Activated CD8-positive, alpha-beta memory T cell treated with anti-CD3 and anti-CD28 coated beads, Interleukin-2, amount 50 U/mL, for 48 hours (primary cell): ENCODE results near the gene SMARCC2.

Source experiments
- DNase-seq: peaks from one replicate; pipeline ENCODE4 v3.0.0-alpha.2; 2020

SMARCC2 gene

DNA sequence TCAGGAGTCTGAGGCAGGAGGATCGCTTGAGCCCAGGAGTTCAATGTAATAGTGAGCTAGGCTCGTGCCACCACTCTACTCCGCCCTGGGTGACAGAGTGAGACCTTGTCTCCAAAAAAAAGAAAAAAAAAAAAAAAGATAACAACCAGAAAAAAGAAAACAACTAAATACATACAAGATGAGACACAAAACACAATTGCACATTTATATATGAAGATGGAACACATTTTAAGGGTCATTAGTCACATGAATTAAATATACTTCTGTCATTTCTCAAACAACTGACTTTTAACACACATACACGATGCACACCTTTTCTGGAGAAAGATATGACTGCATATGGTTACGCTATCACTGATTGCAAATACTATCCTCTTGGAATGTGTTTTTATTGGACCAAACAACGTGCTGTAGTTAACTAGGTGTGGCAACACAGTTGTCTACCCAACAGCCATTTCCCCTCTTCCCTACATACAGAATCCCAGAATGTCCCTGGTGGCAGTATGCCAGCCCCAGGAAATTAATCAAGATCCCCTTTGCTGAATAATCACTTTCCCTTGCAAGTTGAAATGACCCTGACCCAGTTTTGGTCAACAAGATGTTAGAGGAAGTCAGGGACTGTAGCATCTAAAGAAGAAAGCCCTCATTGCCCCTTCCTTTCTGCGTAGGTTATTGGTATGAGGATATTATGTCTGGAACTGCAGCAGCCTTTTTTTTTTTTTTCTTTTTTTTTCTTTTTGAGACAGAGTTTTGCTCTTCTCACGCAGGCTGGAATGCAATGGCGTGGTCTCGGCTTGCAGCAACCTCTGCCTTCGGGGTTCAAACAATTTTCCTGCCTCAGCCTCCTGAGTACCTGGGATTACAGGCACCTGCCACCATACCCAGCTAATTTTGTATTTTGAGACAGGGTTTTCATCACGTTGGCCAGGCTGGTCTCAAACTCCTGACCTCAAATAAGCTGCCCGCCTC lies 42.5 kb downstream of the SMARCC2 start:
- no peak for DNase-seq

GRCh38 chr12:56145217-56145616 lies 44.1 kb downstream of the SMARCC2 start:
- no peak for DNase-seq

DNA sequence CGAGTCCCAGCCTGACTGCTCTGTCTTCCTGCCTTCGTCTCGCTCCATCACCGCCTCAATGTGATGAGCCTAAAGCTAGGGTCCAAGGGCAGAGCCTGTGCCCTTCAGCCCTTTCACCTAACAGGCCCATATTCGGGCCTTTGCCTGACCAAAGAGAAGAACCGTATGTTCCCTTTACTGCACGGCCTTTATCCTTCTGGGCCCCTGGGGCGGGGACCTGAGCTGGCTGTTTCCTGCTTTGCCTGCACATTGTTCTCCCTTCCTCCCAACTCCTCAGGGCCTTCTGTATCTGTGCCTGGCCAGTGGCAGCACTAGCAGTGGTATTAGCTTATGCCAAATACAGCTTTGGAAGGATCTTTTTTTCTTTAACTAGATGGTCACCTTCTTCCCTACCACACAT lies 45.4 kb downstream of the SMARCC2 start:
- no peak for DNase-seq

DNA sequence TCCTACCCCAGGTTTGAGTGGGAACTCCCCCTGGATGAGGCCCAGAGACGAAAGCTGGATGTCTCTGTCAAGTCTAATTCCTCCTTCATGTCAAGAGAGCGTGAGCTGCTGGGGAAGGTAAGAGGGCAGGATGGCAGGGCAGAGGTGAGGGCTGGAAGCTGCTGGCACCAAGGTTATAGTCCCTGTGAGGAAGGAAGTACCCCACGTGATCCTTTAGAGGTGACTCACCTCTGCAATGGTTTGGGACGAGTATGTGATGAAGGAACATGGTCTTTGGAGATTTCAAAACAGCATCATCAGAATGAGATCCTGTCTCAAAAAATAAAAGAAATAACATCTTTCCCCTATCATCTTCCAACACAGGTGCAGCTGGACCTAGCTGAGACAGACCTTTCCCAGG lies 46.1 kb downstream of the SMARCC2 start:
- DNase-seq: no peak

DNA sequence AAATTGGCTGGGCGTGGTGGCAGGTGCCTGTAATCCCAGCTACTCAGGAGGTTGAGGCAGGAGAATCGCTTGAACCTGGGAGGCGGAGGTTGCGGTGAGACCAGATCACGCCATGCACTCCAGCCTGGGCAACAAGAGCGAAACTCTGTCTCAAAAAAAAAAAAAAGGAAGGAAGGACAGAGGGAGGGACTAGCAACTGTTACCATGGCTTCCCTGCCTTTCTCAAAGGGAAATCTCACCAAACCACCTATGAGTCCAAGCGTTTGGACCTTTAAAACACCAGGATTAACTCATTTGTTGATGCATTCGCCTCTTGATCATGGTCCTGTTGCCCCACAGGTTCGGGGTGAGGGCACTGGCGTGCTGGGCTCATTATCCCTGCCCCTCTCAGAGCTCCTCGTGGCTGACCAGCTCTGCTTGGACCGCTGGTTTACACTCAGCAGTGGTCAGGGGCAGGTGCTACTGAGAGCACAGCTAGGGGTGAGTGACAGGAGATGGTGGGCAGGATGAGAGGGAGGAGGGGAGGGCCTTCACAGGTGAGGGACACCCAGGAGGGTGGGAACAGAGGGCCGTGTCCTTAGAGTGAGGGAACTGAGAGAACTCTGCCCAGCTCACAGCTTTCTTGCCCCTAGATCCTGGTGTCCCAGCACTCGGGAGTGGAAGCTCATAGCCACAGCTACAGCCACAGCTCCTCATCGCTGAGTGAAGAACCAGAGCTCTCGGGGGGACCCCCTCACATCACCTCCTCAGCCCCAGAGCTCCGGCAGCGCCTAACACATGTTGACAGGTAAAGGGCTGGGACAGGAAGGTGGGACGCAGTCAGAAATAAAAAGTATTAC lies 47.1 kb downstream of the SMARCC2 start:
- no peak for DNase-seq

- no peak for DNase-seq
Measured at GRCh38 chr12:56137853-56138571, 51.3 kb downstream of the SMARCC2 start.

DNA sequence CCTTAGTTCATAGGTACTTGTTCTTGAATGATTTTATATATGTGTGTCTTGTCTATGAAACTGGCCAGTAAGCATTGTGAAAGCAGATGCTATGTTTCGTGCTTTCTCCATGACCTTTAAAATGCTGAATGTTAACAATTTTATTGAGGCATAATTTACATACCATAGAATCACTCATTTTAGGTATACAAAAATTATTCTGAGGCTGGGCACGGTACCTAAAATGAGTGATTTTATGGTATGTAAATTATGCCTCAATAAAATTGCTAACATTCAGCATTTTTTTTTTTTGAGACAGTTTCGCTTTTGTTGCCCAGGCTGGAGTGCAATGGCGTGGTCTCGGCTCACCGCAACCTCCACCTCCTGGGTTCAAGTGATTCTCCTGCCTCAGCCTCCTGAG lies 54.4 kb downstream of the SMARCC2 start:
- DNase-seq: no peak

DNA sequence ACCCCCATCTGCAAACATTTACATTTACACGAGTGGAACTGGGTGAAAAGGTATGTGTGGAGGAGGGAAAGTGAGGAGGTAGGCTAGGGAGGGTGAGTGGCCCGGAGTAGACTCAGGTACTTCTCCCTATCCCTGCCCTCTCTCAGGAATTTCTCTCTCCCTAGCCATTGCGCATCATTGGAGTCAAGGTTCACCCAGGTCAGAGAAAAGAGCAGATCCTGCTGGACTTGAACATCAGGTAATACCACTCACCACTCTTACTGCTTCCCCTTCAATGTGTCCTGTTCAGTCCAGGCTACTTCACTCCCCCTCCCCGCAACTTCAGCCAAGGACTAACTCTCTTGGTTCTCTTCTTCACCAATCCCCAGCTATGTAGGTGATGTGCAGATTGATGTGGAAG lies 58.4 kb downstream of the SMARCC2 start:
- no peak for DNase-seq

DNA sequence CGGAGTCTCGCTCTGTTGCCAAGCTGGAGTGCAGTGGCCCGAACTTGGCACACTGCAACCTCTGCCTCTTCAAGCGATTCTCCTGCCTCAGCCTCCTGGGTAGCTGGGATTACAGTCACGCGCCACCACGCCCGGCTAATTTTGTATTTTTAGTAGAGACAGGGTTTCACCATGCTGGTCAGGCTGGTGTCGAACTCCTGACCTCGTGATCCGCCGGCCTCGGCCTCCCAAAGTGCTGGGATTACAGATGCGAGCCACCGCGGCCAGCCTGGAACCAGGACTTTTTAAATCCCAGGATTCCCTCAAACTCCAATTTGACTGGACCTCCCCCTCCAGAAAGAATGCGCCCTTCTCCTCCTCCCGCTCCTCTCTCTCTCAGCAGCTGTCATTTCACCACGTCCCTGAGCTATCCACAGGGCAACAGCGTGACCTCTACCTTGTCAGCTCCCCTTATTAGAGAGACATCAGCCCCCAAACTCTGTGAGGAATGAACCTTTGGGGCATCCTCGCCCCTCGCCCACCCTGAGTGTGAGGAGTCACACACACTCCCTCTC lies 59.3 kb downstream of the SMARCC2 start:
- no peak for DNase-seq

- peak; percentile 87 for DNase-seq
Measured at GRCh38 chr12:56129206-56129941, 59.9 kb downstream of the SMARCC2 start.

- no peak for DNase-seq
Measured at GRCh38 chr12:56128670-56129205, 60.5 kb downstream of the SMARCC2 start.

- DNase-seq: peak; percentile 93
Measured at GRCh38 chr12:56127888-56128669, 61.2 kb downstream of the SMARCC2 start, which contains the start of gene ESYT1. Gene ESYT1, plus strand, starts transcription at chr12:56128267. Its CDS starts 53 bp downstream, at chr12:56128320.

DNA sequence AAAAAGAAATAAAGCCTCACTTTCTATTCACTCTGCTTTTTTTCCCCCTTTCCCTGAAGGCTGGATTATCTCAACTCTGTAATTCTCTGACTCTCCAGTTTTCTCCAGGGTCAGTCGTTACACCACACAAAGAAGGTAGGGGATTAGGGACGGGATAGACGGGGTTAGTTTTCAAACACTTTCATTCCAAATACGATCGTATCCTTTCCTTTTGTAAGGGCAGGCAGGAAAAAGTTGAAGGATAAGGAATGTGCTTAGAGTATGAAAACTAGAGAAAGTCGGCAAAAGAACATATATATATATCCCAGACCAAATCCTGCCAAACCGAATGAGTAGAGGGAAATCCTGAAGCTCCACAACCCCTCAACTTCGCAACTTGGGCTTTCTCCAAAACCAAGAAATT lies 61.8 kb downstream of the SMARCC2 start:
- DNase-seq: no peak

- no peak for DNase-seq
Measured at GRCh38 chr12:56126732-56127239, 62.5 kb downstream of the SMARCC2 start.

GRCh38 chr12:56124133-56124532 lies 65.2 kb downstream of the SMARCC2 start:
- no peak for DNase-seq

DNA sequence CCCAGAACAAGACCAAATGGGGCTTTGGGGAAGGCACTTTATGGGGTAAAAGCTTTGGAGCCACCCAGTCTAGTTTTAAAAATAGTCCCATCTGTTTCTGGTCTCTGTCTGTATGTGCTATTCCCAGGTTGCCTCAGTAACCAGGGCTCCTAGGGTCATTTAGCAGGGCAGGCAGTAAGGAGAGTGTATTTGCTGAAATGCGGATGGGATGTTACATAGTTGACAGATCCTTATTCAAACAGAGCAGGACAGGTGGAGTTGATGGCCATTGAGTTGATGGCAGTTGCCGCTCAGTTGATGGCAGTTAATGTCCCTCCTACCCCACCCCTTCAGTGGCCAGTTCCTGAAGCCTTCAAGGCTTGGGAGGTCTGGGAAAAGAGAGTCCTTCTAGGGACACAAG lies 66.6 kb downstream of the SMARCC2 start:
- no peak for DNase-seq

DNA sequence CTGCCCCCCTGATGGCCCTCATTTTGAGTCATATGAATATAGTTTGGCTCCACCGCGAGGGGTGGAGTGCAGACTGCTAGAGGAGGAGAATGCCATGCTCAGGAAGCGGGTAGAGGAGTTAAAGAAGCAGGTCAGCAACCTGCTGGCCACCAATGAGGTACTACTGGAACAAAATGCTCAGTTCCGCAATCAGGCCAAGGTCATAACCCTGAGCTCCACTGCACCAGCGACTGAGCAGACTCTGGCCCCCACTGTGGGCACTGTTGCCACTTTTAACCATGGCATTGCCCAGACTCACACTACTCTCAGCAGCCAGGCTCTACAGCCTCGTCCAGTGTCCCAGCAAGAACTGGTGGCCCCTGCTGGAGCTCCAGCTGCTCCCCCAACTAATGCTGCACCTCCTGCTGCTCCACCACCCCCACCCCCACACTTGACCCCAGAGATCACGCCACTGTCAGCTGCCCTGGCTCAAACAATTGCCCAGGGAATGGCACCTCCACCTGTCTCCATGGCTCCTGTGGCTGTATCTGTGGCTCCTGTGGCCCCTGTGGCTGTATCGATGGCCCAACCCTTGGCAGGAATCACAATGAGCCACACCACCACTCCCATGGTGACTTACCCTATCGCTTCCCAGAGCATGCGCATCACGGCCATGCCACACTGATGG lies 67.9 kb downstream of the SMARCC2 start:
- DNase-seq: no peak

DNA sequence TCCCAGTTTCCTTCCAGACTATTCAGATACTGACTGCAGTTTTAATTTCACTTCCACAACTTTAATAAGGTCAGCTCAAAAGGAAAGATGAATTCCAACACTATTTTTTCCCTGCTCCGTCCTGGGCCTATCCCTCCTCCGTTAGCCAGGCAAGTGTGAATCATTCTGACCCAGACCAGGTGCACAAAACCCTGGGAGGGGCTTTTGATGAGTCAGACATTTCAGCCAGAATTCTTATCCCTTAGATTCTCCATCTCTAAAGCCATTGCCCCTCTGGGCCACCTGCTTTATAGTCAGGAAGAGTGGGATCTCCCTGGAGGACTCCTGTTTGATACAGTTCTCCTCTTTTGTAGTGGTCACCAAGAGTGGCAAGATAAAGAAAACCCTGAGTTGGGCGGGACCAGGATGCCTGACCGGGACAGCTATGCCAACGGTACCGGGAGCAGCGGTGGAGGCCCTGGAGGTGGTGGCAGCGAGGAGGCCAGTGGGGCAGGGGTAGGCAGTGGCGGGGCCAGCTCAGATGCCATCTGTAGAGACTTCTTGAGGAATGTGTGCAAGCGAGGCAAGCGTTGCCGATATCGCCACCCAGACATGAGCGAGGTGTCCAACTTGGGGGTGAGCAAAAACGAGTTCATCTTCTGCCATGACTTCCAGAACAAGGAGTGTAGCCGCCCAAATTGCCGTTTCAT lies 69.0 kb downstream of the SMARCC2 start:
- no peak for DNase-seq

GRCh38 chr12:56119361-56119796 lies 69.9 kb downstream of the SMARCC2 start:
- DNase-seq: peak; percentile 68
